C4-2B (cell line): ENCODE data around the gene PCSK5.

ENCODE experiments used
- CTCF ChIP-seq: fragments of 450-650 bp; conservative IDR thresholded peaks from 2 replicates; pipeline ENCODE4 v1.5.1; 2017; ENCODE audit warnings: mild to moderate bottlenecking
- ZFX ChIP-seq: fragments of 450-650 bp; IDR thresholded peaks from 2 replicates; pipeline ENCODE4 v1.6.1; 2017

DNA sequence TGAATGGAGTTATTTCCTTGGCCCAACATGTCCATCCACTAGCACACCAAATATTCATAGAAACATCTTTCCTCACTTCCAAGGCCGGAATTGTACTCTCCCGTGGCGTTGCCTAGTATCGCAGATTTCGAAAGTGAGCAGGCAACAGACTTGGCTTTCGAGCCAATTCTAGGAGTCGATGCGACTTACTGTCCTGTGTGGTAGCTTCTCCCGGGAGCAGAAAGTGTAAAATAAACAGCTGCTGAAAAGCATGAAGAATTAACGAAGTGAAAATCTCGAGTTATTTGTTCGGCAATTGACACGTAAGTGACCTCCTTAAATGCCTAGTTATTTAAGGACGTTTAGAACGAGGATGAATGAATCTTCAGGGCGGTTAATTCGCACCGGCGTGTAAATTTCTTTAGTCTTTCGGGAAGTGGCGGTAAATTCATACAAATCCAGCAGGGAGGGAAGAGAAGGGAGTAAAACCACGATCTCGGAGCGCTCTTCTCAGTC, 449 bp upstream of the PCSK5 start:
- no peak for TF ChIP-seq CTCF
- no peak for TF ChIP-seq ZFX
